OCI-LY1 (cell line): Measurements from ENCODE around the gene HACL1.

ENCODE experiments used
- CTCF ChIP-seq: fragments of 200-600 bp; sonication (generic), shearing (Covaris generic); IDR thresholded peaks from 2 replicates; pipeline ENCODE4 v1.5.1; 2017; ENCODE audit warnings: mild to moderate bottlenecking, antibody characterized with exemption, low read length, moderate library complexity, mixed read lengths
- EZH2 ChIP-seq: fragments of 200-600 bp; sonication (generic), shearing (Covaris generic); IDR thresholded peaks from 2 replicates; pipeline ENCODE4 v1.8.0; 2017; ENCODE audit warnings: borderline replicate concordance, mixed run types, mild to moderate bottlenecking, antibody characterized with exemption, low read length, moderate library complexity, mixed read lengths

DNA sequence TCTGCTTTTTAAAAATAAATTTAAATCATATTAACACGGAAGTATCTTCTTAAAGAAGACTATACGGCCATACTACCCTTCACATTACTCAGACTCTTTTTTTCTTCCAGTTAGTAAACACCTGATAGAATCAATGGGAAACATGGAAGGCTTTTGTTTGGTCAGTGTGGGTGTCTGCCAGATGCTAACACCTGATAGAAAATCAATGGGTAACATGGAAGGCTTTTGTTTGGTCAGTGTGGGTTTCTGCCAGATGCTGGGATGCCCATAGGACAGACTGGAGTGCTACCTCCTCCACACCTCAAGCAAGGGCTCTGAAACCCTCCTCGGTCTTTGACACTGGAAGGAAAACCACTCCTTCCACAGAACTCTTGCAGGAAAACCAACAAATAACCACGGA is 29.2 kb downstream of the HACL1 start:
- no peak for TF ChIP-seq CTCF
- TF ChIP-seq EZH2: no peak
